Smooth muscle cell (in vitro differentiated cells): Measurements from ENCODE around the gene A3GALT2. TPM values are rescaled to one million over a fixed set of nuclear protein-coding genes. Genes with fewer than 3 reads are reported as not detected.

ENCODE experiments used
- DNase-seq: peaks from one replicate; lab custom pipeline; 2025; ENCODE audit not compliant: unreplicated experiment; lab: John Stamatoyannopoulos, UW
- H2AFZ ChIP-seq: fragments of 200-600 bp; sonication (generic); 2 replicates; pipeline ENCODE4 v1.6.0; 2016; ENCODE audit warnings: antibody characterized with exemption, low read depth, mild to moderate bottlenecking
- H3F3A ChIP-seq: fragments of 200-600 bp; sonication (generic); 2 replicates; pipeline ENCODE4 v1.6.0; 2017; ENCODE audit warnings: antibody characterized with exemption, low read depth
- H3K27ac ChIP-seq: fragments of 200-600 bp; sonication (generic); 2 replicates; pipeline ENCODE4 v1.5.1; 2016; ENCODE audit warnings: low read depth, mild to moderate bottlenecking
- H3K27me3 ChIP-seq: fragments of 200-600 bp; sonication (generic); 2 replicates; pipeline ENCODE4 v1.6.1; 2016; ENCODE audit warnings: low read depth, mild to moderate bottlenecking
- H3K36me3 ChIP-seq: fragments of 200-600 bp; sonication (generic); 2 replicates; pipeline ENCODE4 v1.5.1; 2016; ENCODE audit warnings: low read depth
- H3K4me1 ChIP-seq: fragments of 200-600 bp; sonication (generic); 2 replicates; pipeline ENCODE4 v1.5.1; 2016; ENCODE audit warnings: low read depth
- H3K4me2 ChIP-seq: fragments of 200-600 bp; sonication (generic); 2 replicates; pipeline ENCODE4 v1.6.0; 2016; ENCODE audit warnings: mild to moderate bottlenecking
- H3K4me3 ChIP-seq: fragments of 200-600 bp; sonication (generic); 2 replicates; pipeline ENCODE4 v1.5.1; 2016; ENCODE audit warnings: mild to moderate bottlenecking
- H3K79me2 ChIP-seq: fragments of 200-600 bp; sonication (generic); 2 replicates; pipeline ENCODE4 v1.6.0; 2016; ENCODE audit warnings: low read depth, mild to moderate bottlenecking
- H3K9ac ChIP-seq: fragments of 200-600 bp; sonication (generic); 2 replicates; pipeline ENCODE4 v1.6.0; 2016; ENCODE audit warnings: low read depth
- H3K9me3 ChIP-seq: fragments of 200-600 bp; sonication (generic); replicated peaks from 2 replicates; pipeline ENCODE4 v1.5.1; 2016; ENCODE audit warnings: low read depth
- H4K20me1 ChIP-seq: fragments of 200-600 bp; sonication (generic); 2 replicates; pipeline ENCODE4 v1.6.0; 2016; ENCODE audit warnings: low read depth
- CTCF ChIP-seq: fragments of 200-600 bp; sonication (generic); IDR thresholded peaks from 2 replicates; pipeline ENCODE4 v1.5.1; 2017; ENCODE audit warnings: borderline replicate concordance, mild to moderate bottlenecking, antibody characterized with exemption; ENCODE audit not compliant: insufficient read depth, poor library complexity, severe bottlenecking
- WGBS: methylation state at CpG from one replicate; pipeline ENCODE4 v1.1.7; 2016; ENCODE audit warnings: low lambda C conversion rate; 5-methylcytosine and 5-hydroxymethylcytosine counted together
- polyA plus RNA-seq: library from polyadenylated mRNA; unstranded; fragments of >200 nt; fragmentation: Nextera tagmentation; extraction: Ambion mirVana; gene quantifications from 2 replicates; pipeline ENCODE4 v1.2.1, GENCODE V29; 2016
- total RNA-seq: library from RNA; depleted of rRNA; stranded (reverse); fragments of >200 nt; gene quantifications from 2 replicates; pipeline ENCODE4 v1.2.3, GENCODE V29; 2014

The A3GALT2 gene
- total and polyA plus RNA-seq, 2 experiments from 2014 or later, result not detected

GRCh38 chr1:33280091-33280661 is 40.7 kb downstream of the A3GALT2 start:
- no peaks in the 10 kb centered on the region for H3K4me1 ChIP-seq
- no peak for DNase-seq
- H3K9ac ChIP-seq, result no peak overlapping the region
- H4K20me1 ChIP-seq, result peaks cover 10% of the 10 kb centered on the region
- no peaks in the 10 kb centered on the region for H3F3A ChIP-seq
- H3K9me3 ChIP-seq, result no peaks in the 10 kb centered on the region
- WGBS, result 98% methylated on average over 20 of the region's 29 CpGs
- no peak for TF ChIP-seq CTCF
- H3K4me2 ChIP-seq, result no peak overlapping the region
- H3K27ac ChIP-seq, result no peak overlapping the region
- H3K27me3 ChIP-seq, result no peaks in the 10 kb centered on the region
- no peak overlapping the region for H3K4me3 ChIP-seq
- H3K36me3 ChIP-seq, result peaks cover 3% of the 10 kb centered on the region
- H3K79me2 ChIP-seq, result no peaks in the 10 kb centered on the region
- no peak overlapping the region for H2AFZ ChIP-seq

GRCh38 chr1:33277488-33278084 is 43.3 kb downstream of the A3GALT2 start:
- no peak for TF ChIP-seq CTCF
- Histone ChIP-seq H3K9ac (no peak overlapping the region), H3K79me2 (peaks cover 6% of the 10 kb centered on the region), H3K36me3 (no peaks in the 10 kb centered on the region), H3F3A (no peaks in the 10 kb centered on the region), H3K9me3 (no peaks in the 10 kb centered on the region), H3K4me1 (no peaks in the 10 kb centered on the region), H3K4me3 (no peak overlapping the region), H3K4me2 (no peak overlapping the region), H3K27me3 (no peaks in the 10 kb centered on the region), H4K20me1 (peaks cover 36% of the 10 kb centered on the region), H2AFZ (no peak overlapping the region), H3K27ac (no peak overlapping the region)
- no peak for DNase-seq
- 93% methylated on average over 11 of the region's 11 CpGs for WGBS

- Histone ChIP-seq H4K20me1 (peaks cover 44% of the 10 kb centered on the region), H3K9me3 (no peaks in the 10 kb centered on the region), H2AFZ (no peak overlapping the region), H3K27ac (no peak overlapping the region), H3F3A (no peaks in the 10 kb centered on the region), H3K4me1 (no peaks in the 10 kb centered on the region), H3K36me3 (no peaks in the 10 kb centered on the region), H3K9ac (no peak overlapping the region), H3K79me2 (peaks cover 6% of the 10 kb centered on the region), H3K27me3 (no peaks in the 10 kb centered on the region), H3K4me3 (no peak overlapping the region), H3K4me2 (no peak overlapping the region)
- DNase-seq, result no peak
- TF ChIP-seq CTCF, result no peak
- 92% methylated on average over 21 of the region's 30 CpGs for WGBS
These were observed 44.2 kb downstream of the A3GALT2 start for GRCh38 chr1:33276573-33277298.
